A549 (cell line): ENCODE data around the gene PDE7B. TPM values are rescaled to one million over a fixed set of nuclear protein-coding genes. Genes with fewer than 3 reads are reported as not detected.

Experiments used
- ATAC-seq, 2 experiments: fragments of 200-7000 bp in 1 of 2; fragments of >200 bp in 1 of 2; cut with Nextera tagmentation in 1 of 2; cut with Tn5 transposase in 1 of 2; 3 replicates each; pipeline versions ENCODE4 v1.8.0 to v1.9.1; 2018 to 2020; ENCODE audit warnings: mild to moderate bottlenecking in 1 of 2, moderate library complexity in 1 of 2
- CTCF ChIA-PET: fragments of 300-600 bp; sonication (Branson Sonifier 250); formaldehyde crosslinking; extraction: SDS; loops from one replicate; lab custom pipeline; 2021; ENCODE audit warnings: antibody characterized with exemption, inconsistent platforms; lab: Yijun Ruan, JAX
- POLR2A ChIA-PET: fragments of 350-600 bp; formaldehyde crosslinking; extraction: SDS; loops from one replicate; lab custom pipeline; 2021; ENCODE audit warnings: antibody characterized with exemption, inconsistent platforms; lab: Yijun Ruan, JAX
- DNase-seq, 2 experiments: peaks; one replicate each; pipeline versions ENCODE4 v3.0.0 to v3.0.0-alpha.2; 2011 to 2016; ENCODE audit warnings: low read depth in 1 of 2, low spot score in 1 of 2
- FAIRE-seq: peaks from 2 replicates; lab custom pipeline; 2011; peaks lifted over from hg19 to GRCh38; lab: Jason Lieb, UNC
- H3K27ac ChIP-seq, 2 experiments: fragments of >200 bp; sonication (Bioruptor Twin); formaldehyde crosslinking; 3 replicates each; pipeline ENCODE4 v1.5.1; 2016 to 2017
- H3K4me1 ChIP-seq: fragments of >200 bp; sonication (Bioruptor Twin); formaldehyde crosslinking; 3 replicates; pipeline ENCODE4 v1.6.1; 2016
- H3K4me2 ChIP-seq: fragments of >200 bp; sonication (Bioruptor Twin); formaldehyde crosslinking; 3 replicates; pipeline ENCODE4 v1.6.1; 2016
- H3K4me3 ChIP-seq: fragments of >200 bp; sonication (Bioruptor Twin); formaldehyde crosslinking; 3 replicates; pipeline ENCODE4 v1.5.1; 2016
- H3K9me3 ChIP-seq: fragments of >200 bp; sonication (Bioruptor Twin); formaldehyde crosslinking; 3 replicates; pipeline ENCODE4 v1.6.1; 2016
- BCL3 ChIP-seq: fragments of >200 bp; sonication (Bioruptor Twin); formaldehyde crosslinking; IDR thresholded peaks from 3 replicates; pipeline ENCODE4 v1.6.1; 2016
- CBX2 ChIP-seq: fragments of 200-600 bp; sonication (generic); IDR thresholded peaks from 2 replicates; pipeline ENCODE4 v1.6.1; 2016; ENCODE audit warnings: low read depth, mild to moderate bottlenecking, borderline replicate concordance
- CBX8 ChIP-seq: fragments of 200-600 bp; sonication (generic); IDR thresholded peaks from 2 replicates; pipeline ENCODE4 v1.6.1; 2016
- CEBPB ChIP-seq, 2 experiments: fragments of >200 bp in 1 of 2; sonication (Bioruptor Twin) in 1 of 2; formaldehyde crosslinking in 1 of 2; IDR thresholded peaks; 2 replicates each; pipeline ENCODE4 v1.6.1; 2012 to 2016
- CTCF ChIP-seq: fragments of >200 bp; sonication (Bioruptor Twin); formaldehyde crosslinking; IDR thresholded peaks from 3 replicates; pipeline ENCODE4 v1.5.1; 2016
- E2F6 ChIP-seq: IDR thresholded peaks from 2 replicates; pipeline ENCODE4 v1.6.1; 2012; ENCODE audit warnings: low read depth, borderline replicate concordance
- EP300 ChIP-seq, 2 experiments: fragments of >200 bp; sonication (Bioruptor Twin); formaldehyde crosslinking; IDR thresholded peaks; 2 replicates in 1 of 2; 3 replicates in 1 of 2; pipeline ENCODE4 v1.6.1; 2016 to 2017
- FOXS1 ChIP-seq: fragments of 250-450 bp; sonication (Bioruptor Pico); IDR thresholded peaks from 2 replicates; pipeline ENCODE4 v1.5.0; 2020; ENCODE audit warnings: mild to moderate bottlenecking, moderate library complexity
- HOXB5 ChIP-seq: fragments of 250-450 bp; sonication (Bioruptor Pico); IDR thresholded peaks from 2 replicates; pipeline ENCODE4 v1.5.0; 2020; ENCODE audit warnings: mild to moderate bottlenecking, moderate library complexity
- KDM5A ChIP-seq: fragments of 200-600 bp; sonication (generic); IDR thresholded peaks from 2 replicates; pipeline ENCODE4 v1.6.1; 2016; ENCODE audit warnings: antibody characterized with exemption, mild to moderate bottlenecking
- MAZ ChIP-seq: fragments of 150-350 bp; IDR thresholded peaks from 2 replicates; pipeline ENCODE4 v1.6.1; 2014; ENCODE audit warnings: antibody characterized with exemption, low read depth, low read length, borderline replicate concordance
- PBX3 ChIP-seq: IDR thresholded peaks from 2 replicates; pipeline ENCODE4 v1.6.1; 2012
- RAD21 ChIP-seq, 2 experiments: fragments of >200 bp in 1 of 2; sonication (Bioruptor Twin) in 1 of 2; formaldehyde crosslinking in 1 of 2; IDR thresholded peaks in 1 of 2; conservative IDR thresholded peaks in 1 of 2; 2 replicates in 1 of 2; 3 replicates in 1 of 2; pipeline ENCODE4 v1.6.1; 2012 to 2018; ENCODE audit warnings: inconsistent platforms in 1 of 2
- RARB ChIP-seq: fragments of 250-450 bp; sonication (Bioruptor Pico); IDR thresholded peaks from 2 replicates; pipeline ENCODE4 v1.8.0; 2021; ENCODE audit warnings: mild to moderate bottlenecking, moderate library complexity
- RCOR1 ChIP-seq: fragments of 150-350 bp; IDR thresholded peaks from 2 replicates; pipeline ENCODE4 v1.6.1; 2014; ENCODE audit warnings: antibody characterized with exemption, low read length, low read depth
- REST ChIP-seq: fragments of 200-600 bp; sonication (generic); IDR thresholded peaks from 2 replicates; pipeline ENCODE4 v1.6.1; 2016; ENCODE audit warnings: antibody characterized with exemption, mild to moderate bottlenecking, moderate library complexity
- RFX5 ChIP-seq: fragments of 450-650 bp; IDR thresholded peaks from 2 replicates; pipeline ENCODE4 v1.7.1; 2014; ENCODE audit warnings: antibody characterized with exemption, mild to moderate bottlenecking, moderate library complexity
- RNF2 ChIP-seq: fragments of 200-600 bp; sonication (generic); IDR thresholded peaks from 2 replicates; pipeline ENCODE4 v1.6.1; 2016; ENCODE audit warnings: low read depth, mild to moderate bottlenecking, antibody characterized with exemption, moderate library complexity, borderline replicate concordance
- SMC3 ChIP-seq: fragments of >200 bp; sonication (Bioruptor Twin); formaldehyde crosslinking; IDR thresholded peaks from 3 replicates; pipeline ENCODE4 v1.6.1; 2018; ENCODE audit warnings: inconsistent platforms
- SREBF2 ChIP-seq: fragments of 450-650 bp; IDR thresholded peaks from 2 replicates; pipeline ENCODE4 v1.6.1; 2014; ENCODE audit warnings: mild to moderate bottlenecking, moderate library complexity
- TFCP2L1 ChIP-seq: fragments of 250-450 bp; sonication (Bioruptor Pico); IDR thresholded peaks from 2 replicates; pipeline ENCODE4 v1.5.0; 2021; ENCODE audit warnings: mild to moderate bottlenecking
- TP53 ChIP-seq: fragments of 250-450 bp; sonication (Bioruptor Pico); IDR thresholded peaks from 2 replicates; pipeline ENCODE4 v1.5.0; 2021; ENCODE audit warnings: mild to moderate bottlenecking, moderate library complexity
- WGBS: methylation state at CpG from one replicate; pipeline ENCODE4 v1.1.6; 2017; ENCODE audit errors: missing lambda C conversion rate; 5-methylcytosine and 5-hydroxymethylcytosine counted together
- polyA plus RNA-seq, 4 experiments: library from polyadenylated mRNA; depleted of rRNA in 3 of 4; stranded (reverse); fragments of >200 nt; fragmentation: RNase III in 1 of 4; extraction: RNeasy Plus Mini Kit Qiagen cat#74134 plus additional on column Dnase treatment in 1 of 4; gene quantifications; 2 replicates in 3 of 4; 3 replicates in 1 of 4; pipeline ENCODE4 v1.2.3, GENCODE V29; 2011 to 2017

PDE7B gene
- polyA plus RNA-seq, 2 of the 4 experiments (the other 2 are of a cell fraction), result 6.6 to 13.8 TPM

GRCh38 chr6:136037876-136038460 lies 186.5 kb downstream of the PDE7B start:
- no peak for FAIRE-seq
- Histone ChIP-seq H3K9me3 (no peaks in the 10 kb centered on the region), H3K4me1 (peaks cover 54% of the 10 kb centered on the region), H3K4me2 (no peak overlapping the region), H3K27ac (peak overlapping the region; percentile 48 to 80; a peak in 5 of 6 replicates)
- ChIA-PET POLR2A (no interaction called here), CTCF (no interaction called here)
- 78% methylated on average over 12 of the region's 13 CpGs for WGBS
- TF ChIP-seq HOXB5 (CRISPR knock-in tag), result no peak
- no peak for TF ChIP-seq FOXS1 (CRISPR knock-in tag)
- no peak for TF ChIP-seq PBX3
- no peak for TF ChIP-seq TFCP2L1 (CRISPR knock-in tag)
- no peak for TF ChIP-seq KDM5A
- TF ChIP-seq RCOR1, result no peak
- no peak for TF ChIP-seq EP300 (IDR thresholded peaks at IDR 0.05)
- no peak for TF ChIP-seq RARB (CRISPR knock-in tag)
- TF ChIP-seq RFX5, result no peak
- no peak for TF ChIP-seq TP53 (CRISPR knock-in tag)
- no peak for TF ChIP-seq MAZ
- TF ChIP-seq SREBF2, result no peak
- TF ChIP-seq, all 56 proteins: peak for 0
- DNase-seq, result no peak
- ATAC-seq, result no peak
- H3K4me3 ChIP-seq, result no peak overlapping the region

- no peak for DNase-seq
- H3K4me2 ChIP-seq, result no peak overlapping the region
- TF ChIP-seq SREBF2 (no peak), CTCF (no peak), CEBPB (IDR thresholded peaks at IDR 0.05) (no peak), SMC3 (no peak), E2F6 (no peak), RAD21 (conservative IDR thresholded peaks at IDR 0.05 in 1 of 2, IDR thresholded peaks at IDR 0.05 in 1 of 2) (no peak), RNF2 (no peak), REST (no peak), BCL3 (no peak), PBX3 (no peak), CBX2 (no peak), TP53 (CRISPR knock-in tag) (no peak), CBX8 (no peak)
- ChIA-PET POLR2A (no interaction called here), CTCF (no interaction called here)
- no peak for FAIRE-seq
- no peak for ATAC-seq
- H3K27ac ChIP-seq, result peak overlapping the region in 1 of 2 experiments; percentile 80; a peak in 3 of 6 replicates
- H3K4me3 ChIP-seq, result no peak overlapping the region
- peaks cover 49% of the 10 kb centered on the region for H3K4me1 ChIP-seq
- H3K9me3 ChIP-seq, result no peaks in the 10 kb centered on the region
Measured at GRCh38 chr6:136038531-136038930, 187.0 kb downstream of the PDE7B start.
